T-helper 2 cell treated with Interferon-gamma antibody and Interleukin-4, amounts not matched to agents 100 ng/mL and 5 ng/mL, for 36 hours (primary cell): ENCODE results near the gene SLC32A1. TPM values are rescaled to one million over a fixed set of nuclear protein-coding genes. Genes with fewer than 3 reads are reported as not detected.

Experiments used
- intact Hi-C: fragments of 100-400 bp; cut with micrococcal nuclease; formaldehyde crosslinking; loops from one replicate; pipeline ENCODE4 v1.15.1; 2023
- total RNA-seq: library from RNA; stranded (reverse); gene quantifications from 2 replicates; pipeline ENCODE4 v1.2.3, GENCODE V29; 2022

Gene SLC32A1
- total RNA-seq, 1 donor from 2014 or later: not detected

GRCh38 chr20:38725148-38725901, 1.0 kb downstream of the SLC32A1 start:
- intact Hi-C loops: no loop called here

DNA sequence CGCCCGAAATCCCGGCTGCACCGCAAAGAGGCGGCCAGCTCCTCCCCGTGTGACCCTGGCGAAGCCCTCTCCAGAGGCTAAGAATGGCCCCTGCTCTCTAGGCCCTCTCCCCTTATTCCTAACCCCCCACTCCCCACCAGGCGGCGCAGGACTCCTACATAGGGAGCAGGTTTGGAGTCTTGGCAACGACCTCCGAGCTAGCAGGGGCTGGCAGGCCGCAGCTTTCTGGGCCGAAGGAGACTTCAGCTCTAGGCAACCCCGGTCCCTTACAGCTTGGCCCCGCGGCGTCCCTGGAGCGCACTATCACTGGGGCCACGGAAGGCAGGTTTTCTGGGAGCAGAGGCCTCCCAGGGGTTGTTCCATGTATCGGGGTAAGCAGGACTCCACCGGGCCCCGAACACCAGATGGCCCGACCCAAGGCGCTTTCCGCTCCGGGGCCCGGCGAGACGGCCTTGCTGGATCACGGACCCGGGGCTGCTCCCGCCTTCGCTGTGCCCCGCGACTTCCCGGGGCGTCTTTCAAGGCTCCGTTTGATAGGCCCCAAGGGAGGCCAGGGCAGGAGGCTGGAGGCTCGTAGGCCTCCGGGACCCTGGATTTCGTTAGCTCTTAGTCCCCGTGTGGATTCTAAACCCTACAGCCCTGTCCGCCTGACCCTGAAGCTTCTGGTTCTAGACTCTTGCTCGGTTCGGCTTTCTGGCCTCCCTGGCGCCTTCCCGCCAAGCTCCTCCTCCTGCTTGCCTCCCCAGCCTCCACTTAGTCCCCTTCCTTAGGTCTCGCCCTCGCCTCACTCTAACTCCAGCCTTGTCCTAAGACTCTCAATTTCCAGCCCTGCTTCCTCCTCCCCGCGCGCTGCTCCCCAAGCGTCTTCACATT, 1.9 kb downstream of the SLC32A1 start:
- intact Hi-C loops: no loop called here

DNA sequence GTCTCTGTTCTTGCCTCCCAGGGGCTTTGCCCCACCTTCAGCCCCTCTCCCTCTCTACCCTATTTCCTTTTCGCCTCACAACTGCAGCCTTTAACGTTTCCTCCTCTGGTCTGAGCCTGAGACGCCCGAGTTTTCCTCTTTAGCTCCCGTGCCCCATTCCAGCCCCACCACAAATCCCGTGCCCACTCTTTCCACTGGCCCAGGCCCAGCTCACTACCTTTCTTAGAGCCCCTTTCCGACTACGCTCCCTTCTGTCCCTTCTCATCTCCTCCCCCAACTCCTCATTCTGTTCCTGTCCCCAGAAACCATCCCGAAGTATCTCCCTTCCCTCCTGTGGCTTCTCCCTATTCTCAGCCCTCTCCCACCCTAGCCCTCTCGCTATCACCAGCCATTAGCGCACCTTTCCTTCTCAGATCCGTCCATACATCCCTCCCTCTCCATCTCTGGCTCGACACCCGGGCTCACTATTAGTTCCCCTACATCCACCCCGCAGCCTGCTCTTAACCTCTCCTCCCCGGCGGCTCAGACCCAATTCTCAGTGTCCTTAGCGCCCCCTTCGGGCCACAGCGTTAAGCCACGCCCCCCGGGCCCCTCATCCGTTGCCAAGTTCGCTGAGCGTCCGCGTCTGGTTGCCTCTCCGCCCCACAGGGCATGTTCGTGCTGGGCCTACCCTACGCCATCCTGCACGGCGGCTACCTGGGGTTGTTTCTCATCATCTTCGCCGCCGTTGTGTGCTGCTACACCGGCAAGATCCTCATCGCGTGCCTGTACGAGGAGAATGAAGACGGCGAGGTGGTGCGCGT, 2.7 kb downstream of the SLC32A1 start:
- intact Hi-C loops: no loop called here

DNA sequence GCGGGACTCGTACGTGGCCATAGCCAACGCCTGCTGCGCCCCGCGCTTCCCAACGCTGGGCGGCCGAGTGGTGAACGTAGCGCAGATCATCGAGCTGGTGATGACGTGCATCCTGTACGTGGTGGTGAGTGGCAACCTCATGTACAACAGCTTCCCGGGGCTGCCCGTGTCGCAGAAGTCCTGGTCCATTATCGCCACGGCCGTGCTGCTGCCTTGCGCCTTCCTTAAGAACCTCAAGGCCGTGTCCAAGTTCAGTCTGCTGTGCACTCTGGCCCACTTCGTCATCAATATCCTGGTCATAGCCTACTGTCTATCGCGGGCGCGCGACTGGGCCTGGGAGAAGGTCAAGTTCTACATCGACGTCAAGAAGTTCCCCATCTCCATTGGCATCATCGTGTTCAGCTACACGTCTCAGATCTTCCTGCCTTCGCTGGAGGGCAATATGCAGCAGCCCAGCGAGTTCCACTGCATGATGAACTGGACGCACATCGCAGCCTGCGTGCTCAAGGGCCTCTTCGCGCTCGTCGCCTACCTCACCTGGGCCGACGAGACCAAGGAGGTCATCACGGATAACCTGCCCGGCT, 3.4 kb downstream of the SLC32A1 start:
- intact Hi-C loops: no loop called here

- intact Hi-C loops: no loop called here
Observed at GRCh38 chr20:38728191-38728781, 4.0 kb downstream of the SLC32A1 start.

DNA sequence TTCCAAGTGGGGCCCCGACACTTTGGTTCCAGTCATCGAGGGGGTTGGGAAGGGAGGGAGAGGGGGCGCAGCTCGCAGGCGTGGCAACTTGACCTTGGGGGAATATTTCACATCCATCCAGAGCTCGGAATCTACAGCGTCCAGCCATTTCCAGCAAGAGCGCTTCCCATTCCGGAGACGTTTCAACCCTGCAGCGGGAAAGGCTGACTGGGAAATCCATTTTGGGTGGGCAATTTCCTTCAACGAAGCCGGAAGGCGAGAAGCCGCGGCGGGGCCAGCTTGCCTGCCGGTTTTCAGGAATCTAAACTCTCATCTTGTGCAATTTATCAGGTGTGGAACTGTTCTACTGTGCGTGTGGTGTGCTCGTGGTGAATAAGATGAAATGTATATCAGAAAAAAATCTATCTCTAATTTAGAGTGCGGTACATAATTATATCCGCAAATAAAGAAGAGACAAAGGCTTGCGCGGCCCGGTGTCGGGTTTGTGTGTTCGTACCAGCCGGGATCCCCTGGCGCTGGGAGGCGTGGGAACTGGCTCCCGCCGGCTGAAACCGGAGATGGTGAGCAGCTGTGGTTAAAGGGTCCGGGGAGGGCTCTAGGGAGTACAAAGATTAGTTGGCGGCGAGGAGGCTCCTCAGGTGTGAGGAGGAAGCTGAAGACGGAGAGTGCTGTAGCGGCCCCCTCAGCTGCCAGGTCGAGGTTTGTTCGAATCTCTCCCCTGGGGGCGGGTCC, 4.8 kb downstream of the SLC32A1 start:
- intact Hi-C loops: no loop called here

GRCh38 chr20:38729767-38730166, 5.5 kb downstream of the SLC32A1 start:
- intact Hi-C loops: loop anchor here (2.0 to 5.0 kb wide), 2 partner anchors 83 to 163 kb away; no protein-coding TSS in a partner anchor

DNA sequence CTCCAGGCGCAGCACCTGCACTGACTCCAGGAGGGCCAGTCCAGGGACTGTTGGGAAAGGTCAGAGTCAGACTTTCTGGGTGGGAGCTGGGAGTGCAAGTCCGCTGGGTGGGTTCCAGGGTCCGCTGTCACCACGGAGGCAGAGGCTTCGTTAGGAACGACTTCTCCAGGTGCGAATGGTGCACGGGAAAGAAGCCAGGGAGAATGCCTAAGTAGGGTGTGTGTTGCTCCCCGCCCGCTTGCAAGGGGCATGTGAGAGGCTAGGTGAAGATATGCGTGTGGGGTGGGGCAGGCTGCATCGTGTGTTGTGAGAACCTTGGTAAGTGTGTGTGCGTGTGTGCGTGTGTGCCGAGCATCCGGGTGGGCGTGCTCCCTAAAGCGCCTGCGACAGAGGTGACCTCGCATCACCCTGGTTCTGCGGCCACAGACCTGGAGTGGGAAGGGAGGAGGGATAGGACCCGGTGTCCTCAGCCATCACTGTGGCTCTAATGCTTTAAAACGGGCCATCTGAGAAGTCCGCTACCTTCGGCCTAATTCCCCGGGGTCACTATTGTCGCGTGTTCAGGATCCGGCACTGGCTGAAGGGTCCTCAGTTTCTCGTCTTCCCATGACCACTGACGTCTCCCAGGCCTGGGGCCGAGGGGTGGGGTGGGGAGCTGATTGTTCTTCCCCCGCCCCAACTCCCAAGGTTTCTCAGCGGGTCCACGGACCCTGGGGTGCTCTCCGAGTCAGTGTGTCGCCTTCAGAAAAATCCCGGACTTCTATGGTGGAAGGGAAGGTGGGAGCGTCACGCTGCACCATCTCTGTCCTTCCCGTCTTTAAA, 6.1 kb downstream of the SLC32A1 start:
- intact Hi-C loops: loop anchor here (2.0 to 5.0 kb wide), 2 partner anchors 84 to 162 kb away; no protein-coding TSS in a partner anchor

GRCh38 chr20:38730989-38731737, 6.9 kb downstream of the SLC32A1 start:
- intact Hi-C loops: loop anchor here (1.0 to 5.0 kb wide), 3 partner anchors 17 to 161 kb away; partner anchors contain the start of gene ACTR5

DNA sequence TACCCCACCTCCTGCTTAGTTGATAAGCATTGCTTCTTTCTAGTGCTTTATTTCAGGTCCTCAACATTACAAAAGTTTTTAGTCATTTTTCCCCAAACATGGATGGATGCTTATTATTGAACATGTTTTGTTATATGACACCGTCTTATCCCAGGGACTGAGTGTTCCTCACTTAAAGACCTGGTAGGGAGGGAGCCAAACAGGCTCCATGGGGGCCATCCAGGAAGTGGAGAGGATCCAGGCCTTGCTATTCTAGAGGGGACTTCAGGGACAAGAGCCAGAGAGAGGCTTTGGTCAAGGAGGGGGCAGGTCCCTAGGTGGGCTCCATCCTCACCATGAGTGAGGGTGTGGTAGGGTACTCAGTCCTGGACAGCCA, 7.4 kb downstream of the SLC32A1 start:
- intact Hi-C loops: loop anchor here (1.0 to 5.0 kb wide), 3 partner anchors 17 to 161 kb away; partner anchors contain the start of gene ACTR5

- intact Hi-C loops: loop anchor here (5.0 kb wide), 1 partner anchor 159 kb away; no protein-coding TSS in a partner anchor
Observed at GRCh38 chr20:38732981-38733380, 8.7 kb downstream of the SLC32A1 start.

- intact Hi-C loops: no loop called here
Observed at GRCh38 chr20:38735172-38735571, 10.9 kb downstream of the SLC32A1 start.

GRCh38 chr20:38737887-38738286, 13.6 kb downstream of the SLC32A1 start:
- intact Hi-C loops: no loop called here

GRCh38 chr20:38745757-38746156, 21.5 kb downstream of the SLC32A1 start:
- intact Hi-C loops: no loop called here

DNA sequence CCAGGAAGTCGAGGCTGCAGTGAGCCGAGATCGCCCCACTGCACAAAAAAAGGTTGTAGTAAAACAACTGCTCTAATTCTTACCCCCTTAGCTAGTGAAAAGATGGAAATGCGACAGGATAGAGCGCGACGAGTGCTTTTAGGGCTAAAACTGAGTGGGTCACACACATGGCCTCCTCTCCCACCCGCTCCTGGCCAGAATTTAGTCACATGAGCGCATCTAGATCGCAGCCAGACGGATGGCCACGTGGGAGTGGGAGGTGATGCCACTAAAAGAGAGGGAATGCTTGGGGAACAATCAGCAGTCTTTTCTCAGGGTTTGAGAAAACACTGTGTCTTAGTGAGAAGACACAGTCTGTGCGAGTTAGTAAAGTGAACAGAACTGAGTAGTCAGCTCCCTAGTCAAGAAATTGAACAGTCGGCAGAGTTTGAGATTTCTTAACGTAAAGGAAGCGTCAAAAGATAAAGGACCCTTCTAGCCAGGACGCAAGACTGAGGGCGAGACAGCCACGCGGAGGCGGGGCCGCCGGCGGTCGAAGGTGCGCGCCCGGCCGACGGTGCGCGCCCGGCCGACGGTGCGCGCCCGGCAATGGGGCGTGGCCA, 23.3 kb downstream of the SLC32A1 start:
- intact Hi-C loops: loop anchor here (1.0 to 2.0 kb wide), 6 partner anchors 16 to 215 kb away; partner anchors contain the start of genes DHX35, FAM83D and PPP1R16B

DNA sequence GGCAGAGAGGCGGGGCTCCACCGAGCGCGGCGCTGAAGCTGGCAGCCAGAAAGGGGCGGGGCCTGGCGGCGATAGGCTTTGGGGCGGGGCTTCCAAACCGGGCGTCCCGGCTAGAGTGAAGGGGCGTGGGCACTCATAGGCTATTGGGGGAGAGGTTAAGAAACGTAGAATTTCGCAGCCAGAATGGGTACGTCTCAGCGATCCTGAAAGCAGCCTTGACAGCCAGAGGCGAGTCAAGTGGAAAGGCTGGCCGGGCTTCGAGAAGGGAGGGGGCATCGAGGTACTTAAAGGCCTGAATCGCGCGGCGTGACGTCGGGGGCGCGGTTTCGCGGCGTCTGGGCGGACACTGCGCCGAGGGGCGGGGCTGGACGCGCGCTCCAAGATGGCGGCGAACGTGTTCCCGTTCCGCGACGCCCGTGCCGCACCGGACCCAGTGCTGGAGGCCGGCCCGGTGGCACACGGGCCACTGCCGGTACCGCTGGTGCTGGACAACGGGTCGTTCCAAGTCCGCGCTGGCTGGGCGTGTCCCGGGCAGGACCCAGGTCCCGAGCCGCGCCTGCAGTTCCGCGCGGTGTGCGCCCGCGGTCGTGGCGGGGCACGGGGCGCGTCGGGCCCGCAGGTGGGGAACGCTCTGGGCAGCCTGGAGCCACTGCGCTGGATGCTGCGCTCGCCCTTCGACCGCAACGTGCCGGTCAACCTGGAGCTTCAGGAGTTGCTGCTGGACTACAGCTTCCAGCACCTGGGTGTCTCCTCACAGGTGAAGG, 24.0 kb downstream of the SLC32A1 start, which contains the start of gene ACTR5:
Gene ACTR5 (plus strand): TSS at position 364 of the 764 bp plus-strand sequence. CDS start 19 bp downstream, at position 383.
- intact Hi-C loops: loop anchor here (1.0 to 2.0 kb wide), 6 partner anchors 17 to 214 kb away; partner anchors contain the start of genes DHX35, FAM83D and PPP1R16B

- intact Hi-C loops: loop anchor here (1.0 to 2.0 kb wide), 6 partner anchors 18 to 213 kb away; partner anchors contain the start of genes DHX35, FAM83D and PPP1R16B
Observed at GRCh38 chr20:38748861-38749149, 24.5 kb downstream of the SLC32A1 start.
